Vagina (tissue), 2 donors: ENCODE results near the gene SCARF1.

Source experiments
- POLR2A ChIP-seq, 2 donors: fragments of 450-650 bp; IDR thresholded peaks; one replicate each; pipeline ENCODE4 v1.6.1; 2017; ENCODE audit warnings: antibody characterized with exemption in 2 of 2, mild to moderate bottlenecking in 2 of 2, moderate library complexity in 2 of 2
- POLR2AphosphoS5 ChIP-seq, 2 donors: sonication (generic); formaldehyde crosslinking; IDR thresholded peaks; one replicate each; pipeline ENCODE4 v1.9.0; 2017; ENCODE audit warnings: antibody characterized with exemption in 2 of 2, mild to moderate bottlenecking in 2 of 2, low read depth in 1 of 2; ENCODE audit not compliant: insufficient read depth in 1 of 2
- TF ChIP-seq, protein P1 (sequence below), 3 experiments: fragments of 450-650 bp in 2 of 3; fragments of 200-600 bp in 1 of 3; sonication (generic) in 1 of 3; IDR thresholded peaks; one replicate each; pipeline ENCODE4 v1.5.1; 2017 to 2019; ENCODE audit warnings: antibody characterized with exemption in 3 of 3, mild to moderate bottlenecking in 2 of 3, moderate library complexity in 2 of 3

DNA sequence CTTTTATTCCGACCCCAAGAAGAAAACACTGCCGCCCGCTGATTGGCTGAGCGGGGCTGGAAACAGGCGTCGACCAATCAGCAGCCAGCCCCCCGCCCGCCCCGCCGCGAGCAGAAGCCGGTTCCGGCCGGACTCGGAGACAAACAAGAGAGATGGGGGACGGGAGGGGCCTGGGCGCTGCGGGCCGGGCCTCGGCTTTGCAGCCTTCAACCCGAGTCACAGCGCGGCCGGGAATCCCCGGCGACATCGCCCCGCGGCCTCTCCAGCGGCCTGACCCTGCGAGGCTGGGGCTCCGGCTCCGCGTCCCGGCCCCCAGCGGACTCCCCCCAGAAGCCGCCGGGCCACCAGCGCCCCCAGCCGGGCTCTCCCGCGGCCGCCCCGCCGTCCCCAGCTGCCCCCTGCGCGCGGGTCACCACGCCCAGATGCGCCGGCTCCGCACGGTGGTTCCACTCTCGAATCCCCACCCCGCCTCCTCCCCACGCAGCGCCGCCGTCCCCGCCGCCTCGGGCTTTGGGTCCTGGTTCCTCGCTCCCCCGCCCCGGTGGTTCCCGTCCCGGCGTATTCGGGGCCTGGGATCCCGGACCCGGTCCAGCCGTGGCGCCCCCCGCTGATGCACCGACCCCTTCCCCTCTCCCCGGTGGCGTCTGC, 16.6 kb downstream of the SCARF1 start:
- TF ChIP-seq, protein P1, sequence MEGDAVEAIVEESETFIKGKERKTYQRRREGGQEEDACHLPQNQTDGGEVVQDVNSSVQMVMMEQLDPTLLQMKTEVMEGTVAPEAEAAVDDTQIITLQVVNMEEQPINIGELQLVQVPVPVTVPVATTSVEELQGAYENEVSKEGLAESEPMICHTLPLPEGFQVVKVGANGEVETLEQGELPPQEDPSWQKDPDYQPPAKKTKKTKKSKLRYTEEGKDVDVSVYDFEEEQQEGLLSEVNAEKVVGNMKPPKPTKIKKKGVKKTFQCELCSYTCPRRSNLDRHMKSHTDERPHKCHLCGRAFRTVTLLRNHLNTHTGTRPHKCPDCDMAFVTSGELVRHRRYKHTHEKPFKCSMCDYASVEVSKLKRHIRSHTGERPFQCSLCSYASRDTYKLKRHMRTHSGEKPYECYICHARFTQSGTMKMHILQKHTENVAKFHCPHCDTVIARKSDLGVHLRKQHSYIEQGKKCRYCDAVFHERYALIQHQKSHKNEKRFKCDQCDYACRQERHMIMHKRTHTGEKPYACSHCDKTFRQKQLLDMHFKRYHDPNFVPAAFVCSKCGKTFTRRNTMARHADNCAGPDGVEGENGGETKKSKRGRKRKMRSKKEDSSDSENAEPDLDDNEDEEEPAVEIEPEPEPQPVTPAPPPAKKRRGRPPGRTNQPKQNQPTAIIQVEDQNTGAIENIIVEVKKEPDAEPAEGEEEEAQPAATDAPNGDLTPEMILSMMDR (IDR thresholded peaks at IDR 0.05), result peak in 2 of 3 experiments; percentile 18 to 39
- TF ChIP-seq POLR2A (IDR thresholded peaks at IDR 0.05) (no peak), POLR2AphosphoS5 (IDR thresholded peaks at IDR 0.05; ENCODE audit: insufficient read depth in 1 of 2, low read depth in 1 of 2) (peak in 1 of 2 donors; percentile 55)
